Ishikawa (cell line): ENCODE data around the gene KCNA3.

ENCODE experiments used
- CEBPB ChIP-seq: IDR thresholded peaks from 2 replicates; pipeline ENCODE4 v1.6.1; 2012
- EGR1 ChIP-seq: IDR thresholded peaks from 2 replicates; pipeline ENCODE4 v1.6.1; 2012
- EP300 ChIP-seq: IDR thresholded peaks from 2 replicates; pipeline ENCODE4 v1.6.1; 2012; ENCODE audit warnings: borderline replicate concordance
- FOXM1 ChIP-seq: IDR thresholded peaks from 2 replicates; pipeline ENCODE4 v1.6.1; 2012; ENCODE audit warnings: low read depth, borderline replicate concordance
- MAX ChIP-seq: IDR thresholded peaks from 2 replicates; pipeline ENCODE4 v1.6.1; 2012
- NFIC ChIP-seq: IDR thresholded peaks from 2 replicates; pipeline ENCODE4 v1.6.1; 2012
- RAD21 ChIP-seq: IDR thresholded peaks from 2 replicates; pipeline ENCODE4 v1.6.1; 2012; ENCODE audit warnings: low read depth
- REST ChIP-seq: IDR thresholded peaks from 2 replicates; pipeline ENCODE4 v1.6.1; 2012; ENCODE audit warnings: low read depth, mild to moderate bottlenecking
- TAF1 ChIP-seq: IDR thresholded peaks from 2 replicates; pipeline ENCODE4 v1.6.1; 2012; ENCODE audit warnings: low read depth, mild to moderate bottlenecking
- TCF12 ChIP-seq: IDR thresholded peaks from 2 replicates; pipeline ENCODE4 v1.6.1; 2012; ENCODE audit warnings: low read depth
- TEAD4 ChIP-seq: IDR thresholded peaks from 2 replicates; pipeline ENCODE4 v1.6.1; 2012
- YY1 ChIP-seq: IDR thresholded peaks from 2 replicates; pipeline ENCODE4 v1.6.1; 2012; ENCODE audit warnings: low read depth
- ZBTB7A ChIP-seq: IDR thresholded peaks from 2 replicates; pipeline ENCODE4 v1.6.1; 2012; ENCODE audit warnings: low read depth

- TF ChIP-seq EP300: no peak
- TF ChIP-seq TAF1: no peak
- TF ChIP-seq MAX: no peak
- no peak for TF ChIP-seq RAD21
- TF ChIP-seq EGR1: no peak
- no peak for TF ChIP-seq TCF12
- TF ChIP-seq ZBTB7A: no peak
- no peak for TF ChIP-seq NFIC
- TF ChIP-seq YY1: no peak
- TF ChIP-seq FOXM1: no peak
- no peak for TF ChIP-seq REST
- no peak for TF ChIP-seq TEAD4
- no peak for TF ChIP-seq CEBPB
Observed at GRCh38 chr1:110707232-110707631, 32.5 kb upstream of the KCNA3 start.
